Naive thymus-derived CD4-positive, alpha-beta T cell (primary cell): ENCODE measurements around the gene SNX2. TPM values are rescaled to one million over a fixed set of nuclear protein-coding genes. Genes with fewer than 3 reads are reported as not detected.

Experiments used
- ATAC-seq: fragments of 150-1000 bp; cut with Tn5 transposase; 2 replicates; pipeline ENCODE4 v1.10.0; 2021; ENCODE audit warnings: mild to moderate bottlenecking, moderate library complexity
- CTCF ChIA-PET: fragments of 350-600 bp; sonication (Branson Sonifier 250); formaldehyde crosslinking; loops from one replicate; lab custom pipeline; 2021; ENCODE audit warnings: antibody characterized with exemption; lab: Charles Lee
- POLR2A ChIA-PET: fragments of 350-600 bp; sonication (Branson Sonifier 250); formaldehyde crosslinking; loops from one replicate; lab custom pipeline; 2021; ENCODE audit warnings: antibody characterized with exemption, inconsistent platforms; lab: Charles Lee
- DNase-seq, 9 donors: peaks; one replicate each; pipeline versions ENCODE4 v3.0.0 to v3.0.0-alpha.2; 2020 to 2022; ENCODE audit warnings: mixed read lengths in 1 of 9
- H3K27ac ChIP-seq: one replicate; pipeline ENCODE4 v1.7.0; 2013; ENCODE audit warnings: mild to moderate bottlenecking, low read depth, low read length, moderate library complexity
- H3K27me3 ChIP-seq, 2 donors: one replicate each; pipeline ENCODE4 v1.7.0; 2013; ENCODE audit warnings: low read length in 2 of 2, mild to moderate bottlenecking in 2 of 2, moderate library complexity in 2 of 2; ENCODE audit not compliant: control insufficient read depth in 2 of 2, insufficient read depth in 2 of 2
- H3K36me3 ChIP-seq, 3 experiments: 1 replicate in 2 of 3; 2 replicates in 1 of 3; pipeline ENCODE4 v1.7.0; 2013; ENCODE audit warnings: low read length in 3 of 3, mild to moderate bottlenecking in 3 of 3, moderate library complexity in 1 of 3; ENCODE audit not compliant: insufficient read depth in 3 of 3, control insufficient read depth in 2 of 3
- H3K4me1 ChIP-seq, 2 donors: one replicate each; pipeline ENCODE4 v1.7.0; 2013; ENCODE audit warnings: low read length in 2 of 2, mild to moderate bottlenecking in 2 of 2, moderate library complexity in 1 of 2; ENCODE audit not compliant: control insufficient read depth in 2 of 2, insufficient read depth in 2 of 2
- H3K4me3 ChIP-seq: 2 replicates; pipeline ENCODE4 v1.7.0; 2013; ENCODE audit warnings: mild to moderate bottlenecking, low read length
- H3K9me3 ChIP-seq, 3 experiments: 1 replicate in 2 of 3; 2 replicates in 1 of 3; pipeline ENCODE4 v1.7.0; 2013; ENCODE audit warnings: low read length in 3 of 3; ENCODE audit not compliant: control insufficient read depth in 2 of 3
- H3K27ac Mint-ChIP-seq, 9 donors: one replicate each; pipeline ENCODE4 v1.8.0; 2020 to 2022; ENCODE audit warnings: mixed read lengths in 9 of 9, mild to moderate bottlenecking in 8 of 9, moderate library complexity in 5 of 9, inconsistent platforms in 2 of 9
- H3K27me3 Mint-ChIP-seq, 5 donors: one replicate each; pipeline ENCODE4 v1.8.0; 2021 to 2022; ENCODE audit warnings: mixed read lengths in 5 of 5, mild to moderate bottlenecking in 1 of 5
- H3K36me3 Mint-ChIP-seq, 5 donors: one replicate each; pipeline ENCODE4 v1.8.0; 2020 to 2022; ENCODE audit warnings: mixed read lengths in 5 of 5, mild to moderate bottlenecking in 3 of 5, inconsistent platforms in 1 of 5
- H3K4me1 Mint-ChIP-seq, 7 donors: one replicate each; pipeline ENCODE4 v1.8.0; 2020 to 2022; ENCODE audit warnings: mixed read lengths in 7 of 7, mild to moderate bottlenecking in 3 of 7, inconsistent platforms in 1 of 7
- H3K4me3 Mint-ChIP-seq, 10 donors: one replicate each; pipeline ENCODE4 v1.8.0; 2020 to 2022; ENCODE audit warnings: mild to moderate bottlenecking in 10 of 10, mixed read lengths in 10 of 10, moderate library complexity in 6 of 10, inconsistent platforms in 2 of 10
- H3K9me3 Mint-ChIP-seq, 11 donors: one replicate each; pipeline ENCODE4 v1.8.0; 2020 to 2022; ENCODE audit warnings: mixed read lengths in 11 of 11, mild to moderate bottlenecking in 4 of 11, inconsistent platforms in 1 of 11, moderate library complexity in 1 of 11
- intact Hi-C, 2 donors: fragments of 100-400 bp; cut with micrococcal nuclease; formaldehyde crosslinking; loops; one replicate each; pipeline ENCODE4 v1.15.1; 2023
- polyA plus RNA-seq, 2 donors: library from polyadenylated mRNA; unstranded; fragments of 300-500 nt; fragmentation: Illumina TruSeq; gene quantifications; one replicate each; pipeline ENCODE4 v1.2.3, GENCODE V29; 2021
- total RNA-seq, 6 experiments: library from RNA in 5 of 6; stranded (reverse) in 5 of 6; gene quantifications; 1 replicate in 5 of 6; 2 replicates in 1 of 6; pipeline ENCODE4 v1.2.3 and lab custom pipeline; 2021 to 2026

Gene SNX2
- total and polyA plus RNA-seq, 7 experiments from 2014 or later, result 35.7 to 98.6 (median 59.7) TPM

GRCh38 chr5:122738088-122738487 lies 36.8 kb upstream of the SNX2 start:
- POLR2A ChIA-PET, result no interaction called here
- H3K4me3 Mint-ChIP-seq, result no peak overlapping the region
- Histone ChIP-seq H3K27me3 (no peaks in the 10 kb centered on the region), H3K4me3 (no peak overlapping the region), H3K9me3 (peaks cover 0 to 3% (median 0%) of the 10 kb centered on the region in 3 experiments), H3K4me1 (no peaks in the 10 kb centered on the region), H3K27ac (no peak overlapping the region), H3K36me3 (no peaks in the 10 kb centered on the region)
- ATAC-seq, result no peak
- peaks cover 0 to 7% (median 0%) of the 10 kb centered on the region in 7 donors for H3K4me1 Mint-ChIP-seq
- H3K36me3 Mint-ChIP-seq, result no peaks in the 10 kb centered on the region
- H3K27me3 Mint-ChIP-seq, result peaks cover 9 to 27% (median 16%) of the 10 kb centered on the region in 5 donors
- H3K9me3 Mint-ChIP-seq, result peaks cover 0 to 9% (median 1%) of the 10 kb centered on the region in 11 donors
- no peak overlapping the region for H3K27ac Mint-ChIP-seq
- intact Hi-C loops, result no loop called here
- DNase-seq, result no peak
- CTCF ChIA-PET, result interaction anchor here (0.9 kb wide), 1 partner anchor 10 kb away, joined by 3 read pairs; no protein-coding TSS in a partner anchor

GRCh38 chr5:122741681-122742080 lies 33.2 kb upstream of the SNX2 start:
- CTCF ChIA-PET, result no interaction called here
- H3K27ac Mint-ChIP-seq, result no peak overlapping the region
- H3K36me3 ChIP-seq, result no peaks in the 10 kb centered on the region
- POLR2A ChIA-PET, result no interaction called here
- no peaks in the 10 kb centered on the region for H3K4me1 ChIP-seq
- H3K36me3 Mint-ChIP-seq, result no peaks in the 10 kb centered on the region
- no peak overlapping the region for H3K27ac ChIP-seq
- H3K4me1 Mint-ChIP-seq, result no peaks in the 10 kb centered on the region
- no peak overlapping the region for H3K4me3 ChIP-seq
- ATAC-seq, result no peak
- intact Hi-C loops, result no loop called here
- H3K9me3 Mint-ChIP-seq, result peaks cover 0 to 3% (median 0%) of the 10 kb centered on the region in 11 donors
- no peaks in the 10 kb centered on the region for H3K9me3 ChIP-seq
- DNase-seq, result no peak
- no peaks in the 10 kb centered on the region for H3K27me3 ChIP-seq
- H3K4me3 Mint-ChIP-seq, result no peak overlapping the region
- peaks cover 0 to 23% (median 9%) of the 10 kb centered on the region in 5 donors for H3K27me3 Mint-ChIP-seq

- DNase-seq (no peak), ATAC-seq (no peak)
- Histone ChIP-seq H3K27ac (no peak overlapping the region), H3K9me3 (no peaks in the 10 kb centered on the region), H3K4me1 (no peaks in the 10 kb centered on the region), H3K27me3 (no peaks in the 10 kb centered on the region), H3K36me3 (no peaks in the 10 kb centered on the region), H3K4me3 (no peak overlapping the region)
- Mint-ChIP-seq H3K9me3 (peaks cover 0 to 3% (median 0%) of the 10 kb centered on the region in 11 donors), H3K4me1 (no peaks in the 10 kb centered on the region), H3K27ac (no peak overlapping the region), H3K27me3 (peaks cover 0 to 14% (median 9%) of the 10 kb centered on the region in 5 donors), H3K4me3 (no peak overlapping the region), H3K36me3 (no peaks in the 10 kb centered on the region)
- POLR2A ChIA-PET, result no interaction called here
- intact Hi-C loops, result no loop called here
- CTCF ChIA-PET, result no interaction called here
These were observed 31.6 kb upstream of the SNX2 start for GRCh38 chr5:122743261-122743660.

- intact Hi-C loops, result no loop called here
- ATAC-seq, result no peak
- Mint-ChIP-seq H3K36me3 (no peaks in the 10 kb centered on the region), H3K4me3 (no peak overlapping the region), H3K27me3 (peaks cover 0 to 11% (median 6%) of the 10 kb centered on the region in 5 donors), H3K9me3 (peaks cover 0 to 3% (median 0%) of the 10 kb centered on the region in 11 donors), H3K27ac (no peak overlapping the region), H3K4me1 (no peaks in the 10 kb centered on the region)
- H3K9me3 ChIP-seq, result no peaks in the 10 kb centered on the region
- DNase-seq, result no peak
- H3K27me3 ChIP-seq, result no peaks in the 10 kb centered on the region
- H3K27ac ChIP-seq, result no peak overlapping the region
- no peaks in the 10 kb centered on the region for H3K4me1 ChIP-seq
- no peak overlapping the region for H3K4me3 ChIP-seq
- CTCF ChIA-PET, result no interaction called here
- POLR2A ChIA-PET, result no interaction called here
- no peaks in the 10 kb centered on the region for H3K36me3 ChIP-seq
These were observed 29.3 kb upstream of the SNX2 start for GRCh38 chr5:122745597-122745996.

GRCh38 chr5:122749886-122750285 lies 25.0 kb upstream of the SNX2 start:
- POLR2A ChIA-PET, result no interaction called here
- Mint-ChIP-seq H3K27ac (no peak overlapping the region), H3K4me1 (no peaks in the 10 kb centered on the region), H3K36me3 (peaks cover 0 to 4% (median 0%) of the 10 kb centered on the region in 5 donors), H3K4me3 (no peak overlapping the region), H3K27me3 (peaks cover 0 to 21% (median 14%) of the 10 kb centered on the region in 5 donors), H3K9me3 (peaks cover 0 to 3% (median 0%) of the 10 kb centered on the region in 11 donors)
- no peak overlapping the region for H3K4me3 ChIP-seq
- H3K27ac ChIP-seq, result no peak overlapping the region
- DNase-seq (no peak), ATAC-seq (no peak)
- H3K27me3 ChIP-seq, result no peaks in the 10 kb centered on the region
- CTCF ChIA-PET, result no interaction called here
- H3K36me3 ChIP-seq, result no peaks in the 10 kb centered on the region
- no peaks in the 10 kb centered on the region for H3K4me1 ChIP-seq
- intact Hi-C loops, result no loop called here
- H3K9me3 ChIP-seq, result no peaks in the 10 kb centered on the region

GRCh38 chr5:122751293-122751782 lies 23.5 kb upstream of the SNX2 start:
- H3K9me3 ChIP-seq, result no peaks in the 10 kb centered on the region
- Mint-ChIP-seq H3K27ac (no peak overlapping the region), H3K9me3 (no peaks in the 10 kb centered on the region), H3K4me3 (no peak overlapping the region), H3K27me3 (peaks cover 0 to 18% (median 13%) of the 10 kb centered on the region in 5 donors), H3K4me1 (peaks cover 0 to 5% (median 0%) of the 10 kb centered on the region in 7 donors), H3K36me3 (peaks cover 0 to 4% (median 0%) of the 10 kb centered on the region in 5 donors)
- POLR2A ChIA-PET, result no interaction called here
- no peaks in the 10 kb centered on the region for H3K27me3 ChIP-seq
- DNase-seq, result no peak
- no peaks in the 10 kb centered on the region for H3K36me3 ChIP-seq
- CTCF ChIA-PET, result no interaction called here
- H3K4me1 ChIP-seq, result no peaks in the 10 kb centered on the region
- no peak overlapping the region for H3K4me3 ChIP-seq
- no peak overlapping the region for H3K27ac ChIP-seq
- intact Hi-C loops, result no loop called here
- ATAC-seq, result no peak

- H3K27ac ChIP-seq, result no peak overlapping the region
- Mint-ChIP-seq H3K4me1 (peaks cover 0 to 10% (median 0%) of the 10 kb centered on the region in 7 donors), H3K27ac (no peak overlapping the region), H3K9me3 (no peaks in the 10 kb centered on the region), H3K36me3 (peaks cover 0 to 4% (median 0%) of the 10 kb centered on the region in 5 donors), H3K4me3 (no peak overlapping the region), H3K27me3 (peaks cover 0 to 14% (median 12%) of the 10 kb centered on the region in 5 donors)
- POLR2A ChIA-PET, result no interaction called here
- H3K4me3 ChIP-seq, result no peak overlapping the region
- DNase-seq (no peak), ATAC-seq (no peak)
- H3K4me1 ChIP-seq, result no peaks in the 10 kb centered on the region
- no peaks in the 10 kb centered on the region for H3K27me3 ChIP-seq
- intact Hi-C loops, result no loop called here
- CTCF ChIA-PET, result no interaction called here
- H3K36me3 ChIP-seq, result no peaks in the 10 kb centered on the region
- no peaks in the 10 kb centered on the region for H3K9me3 ChIP-seq
These were observed 21.4 kb upstream of the SNX2 start for GRCh38 chr5:122753500-122753899.
